ENCODE measurements around the gene CCNJL.

Gene CCNJL

GRCh38 chr5:160211352-160211751 is 101.0 kb downstream of the CCNJL start:
- H3K27ac ChIP-seq (ENCODE audit: low read length), result no peak overlapping the region
- H3K4me1 ChIP-seq (ENCODE audit: control insufficient read depth in 1 of 2, insufficient read depth in 2 of 2, low read length in 2 of 2), result no peaks in the 10 kb centered on the region
- H3K36me3 ChIP-seq (ENCODE audit: control insufficient read depth in 1 of 2, insufficient read depth in 2 of 2, low read length in 2 of 2), result no peaks in the 10 kb centered on the region
- H3K4me3 ChIP-seq (ENCODE audit: low read depth in 1 of 2, low read length in 2 of 2), result no peak overlapping the region
- H3K27me3 ChIP-seq (ENCODE audit: low read depth, low read length), result no peaks in the 10 kb centered on the region
- no peaks in the 10 kb centered on the region for H3K9me3 ChIP-seq (ENCODE audit: control insufficient read depth in 1 of 2, low read length in 2 of 2)

DNA sequence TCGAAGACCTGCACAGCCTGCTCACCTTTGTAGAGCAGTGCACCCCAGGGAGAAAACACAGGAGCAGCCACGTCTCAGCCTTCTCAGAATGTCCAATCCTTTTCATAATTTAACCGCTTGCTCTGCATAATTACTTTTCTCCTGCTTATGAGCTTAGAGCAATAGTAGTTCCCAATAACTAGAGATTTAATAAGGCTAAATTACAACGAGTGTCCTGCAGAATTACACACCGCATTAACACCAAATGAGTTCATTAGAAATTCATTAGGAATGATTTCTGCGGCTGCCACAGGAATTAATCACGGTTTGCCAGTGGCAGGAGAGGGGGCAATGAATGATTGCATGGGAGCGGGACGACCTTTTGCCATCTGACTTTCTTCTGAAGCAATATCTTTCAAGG is 101.8 kb downstream of the CCNJL start:
- Histone ChIP-seq H3K36me3 (ENCODE audit: control insufficient read depth in 1 of 2, insufficient read depth in 2 of 2, low read length in 2 of 2) (no peaks in the 10 kb centered on the region), H3K4me1 (ENCODE audit: control insufficient read depth in 1 of 2, insufficient read depth in 2 of 2, low read length in 2 of 2) (no peaks in the 10 kb centered on the region), H3K4me3 (ENCODE audit: low read depth in 1 of 2, low read length in 2 of 2) (no peak overlapping the region), H3K27ac (ENCODE audit: low read length) (no peak overlapping the region), H3K27me3 (ENCODE audit: low read depth, low read length) (no peaks in the 10 kb centered on the region), H3K9me3 (ENCODE audit: control insufficient read depth in 1 of 2, low read length in 2 of 2) (no peaks in the 10 kb centered on the region)

DNA sequence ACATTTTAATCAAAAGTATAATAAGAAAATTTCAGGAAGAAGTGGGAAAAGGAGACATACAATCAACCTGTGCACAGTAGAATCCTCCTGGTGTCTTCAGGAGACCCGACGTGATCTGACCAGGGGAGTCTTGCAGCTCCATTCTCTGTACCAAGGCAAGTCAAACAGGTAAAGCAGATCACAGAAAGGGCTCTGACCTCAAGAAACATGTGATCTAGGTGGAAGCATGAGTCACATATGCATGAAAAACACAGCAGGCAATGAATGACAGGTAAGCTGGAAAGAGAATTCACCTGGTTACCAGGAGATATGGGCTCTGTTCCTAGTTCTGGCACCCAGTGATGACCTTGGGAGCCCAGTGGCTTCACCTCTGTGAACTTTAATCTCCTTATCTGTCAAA is 102.4 kb downstream of the CCNJL start:
- H3K4me1 ChIP-seq (ENCODE audit: control insufficient read depth in 1 of 2, insufficient read depth in 2 of 2, low read length in 2 of 2), result no peaks in the 10 kb centered on the region
- no peak overlapping the region for H3K27ac ChIP-seq (ENCODE audit: low read length)
- no peaks in the 10 kb centered on the region for H3K36me3 ChIP-seq (ENCODE audit: control insufficient read depth in 1 of 2, insufficient read depth in 2 of 2, low read length in 2 of 2)
- H3K27me3 ChIP-seq (ENCODE audit: low read depth, low read length), result no peaks in the 10 kb centered on the region
- no peaks in the 10 kb centered on the region for H3K9me3 ChIP-seq (ENCODE audit: control insufficient read depth in 1 of 2, low read length in 2 of 2)
- H3K4me3 ChIP-seq (ENCODE audit: low read depth in 1 of 2, low read length in 2 of 2), result no peak overlapping the region

GRCh38 chr5:160207061-160207460 is 105.3 kb downstream of the CCNJL start:
- Histone ChIP-seq H3K27me3 (ENCODE audit: low read depth, low read length) (no peaks in the 10 kb centered on the region), H3K36me3 (ENCODE audit: control insufficient read depth in 1 of 2, insufficient read depth in 2 of 2, low read length in 2 of 2) (no peaks in the 10 kb centered on the region), H3K4me1 (ENCODE audit: control insufficient read depth in 1 of 2, insufficient read depth in 2 of 2, low read length in 2 of 2) (no peaks in the 10 kb centered on the region), H3K9me3 (ENCODE audit: control insufficient read depth in 1 of 2, low read length in 2 of 2) (no peaks in the 10 kb centered on the region), H3K4me3 (ENCODE audit: low read depth in 1 of 2, low read length in 2 of 2) (no peak overlapping the region), H3K27ac (ENCODE audit: low read length) (no peak overlapping the region)

Measured in muscle layer of duodenum (tissue), 2 donors.